Thyroid gland (tissue), 4 donors: ENCODE results near the gene NTRK2. TPM values are rescaled to one million over a fixed set of nuclear protein-coding genes. Genes with fewer than 3 reads are reported as not detected.

Source experiments
- DNase-seq, 2 donors: peaks; one replicate each; pipeline ENCODE4 v3.0.0-alpha.2; 2019
- H3K27ac ChIP-seq, 3 donors: fragments of 200-600 bp; sonication (generic); 1 replicate in 2 of 3; 2 replicates in 1 of 3; pipeline ENCODE4 v1.5.1; 2016 to 2019; ENCODE audit warnings: mild to moderate bottlenecking in 1 of 3, moderate library complexity in 1 of 3
- H3K27me3 ChIP-seq: fragments of 200-600 bp; sonication (generic); one replicate; pipeline ENCODE4 v1.5.1; 2019
- H3K36me3 ChIP-seq, 2 donors: fragments of 200-600 bp; sonication (generic); one replicate each; pipeline ENCODE4 v1.5.1; 2016 to 2019
- H3K4me1 ChIP-seq, 2 donors: fragments of 200-600 bp; sonication (generic); one replicate each; pipeline ENCODE4 v1.5.1; 2017 to 2019
- H3K4me3 ChIP-seq, 3 donors: fragments of 200-600 bp; sonication (generic); replicated peaks in 1 of 3; 1 replicate in 2 of 3; 2 replicates in 1 of 3; pipeline ENCODE4 v1.5.1; 2016; ENCODE audit warnings: mild to moderate bottlenecking in 1 of 3
- H3K9me3 ChIP-seq: fragments of 200-600 bp; sonication (generic); one replicate; pipeline ENCODE4 v1.5.1; 2017
- POLR2A ChIP-seq, 2 donors: fragments of 450-650 bp; IDR thresholded peaks; one replicate each; pipeline ENCODE4 v1.6.1; 2017; ENCODE audit warnings: antibody characterized with exemption in 2 of 2, mild to moderate bottlenecking in 2 of 2, moderate library complexity in 1 of 2
- WGBS, 2 donors: methylation state at CpG; one replicate each; pipeline ENCODE4 v1.1.5; 2017; 5-methylcytosine and 5-hydroxymethylcytosine counted together
- intact Hi-C: fragments of 100-400 bp; cut with DNase I; formaldehyde crosslinking; loops from one replicate; pipeline ENCODE4 v1.15.1; 2023
- total RNA-seq, 4 donors: library from RNA; depleted of rRNA; stranded (reverse); fragments of >200 nt; gene quantifications; one replicate each; pipeline ENCODE4 v1.2.3, GENCODE V29; 2016
- TF ChIP-seq, protein P1 (sequence below), 6 experiments: fragments of 200-600 bp in 3 of 6; fragments of 450-650 bp in 3 of 6; sonication (generic) in 3 of 6; IDR thresholded peaks; one replicate each; pipeline ENCODE4 v1.5.1; 2016 to 2019; ENCODE audit warnings: antibody characterized with exemption in 6 of 6, mild to moderate bottlenecking in 2 of 6, inconsistent platforms in 1 of 6, moderate library complexity in 1 of 6

The NTRK2 gene
- total RNA-seq, 4 donors from 2014 or later = 92.0 to 186 (median 142) TPM

- Histone ChIP-seq H3K27me3 (no peaks in the 10 kb centered on the region), H3K4me1 (peaks cover 0 to 5% of the 10 kb centered on the region in 2 donors), H3K27ac (no peak overlapping the region), H3K4me3 (no peak overlapping the region), H3K9me3 (no peaks in the 10 kb centered on the region), H3K36me3 (no peaks in the 10 kb centered on the region)
- no peak for DNase-seq
- 87 to 88% methylated on average over 2 of the region's 2 CpGs for WGBS, 2 donors
- intact Hi-C loops = no loop called here
- no peak for TF ChIP-seq POLR2A (IDR thresholded peaks at IDR 0.05)
- TF ChIP-seq, protein P1, sequence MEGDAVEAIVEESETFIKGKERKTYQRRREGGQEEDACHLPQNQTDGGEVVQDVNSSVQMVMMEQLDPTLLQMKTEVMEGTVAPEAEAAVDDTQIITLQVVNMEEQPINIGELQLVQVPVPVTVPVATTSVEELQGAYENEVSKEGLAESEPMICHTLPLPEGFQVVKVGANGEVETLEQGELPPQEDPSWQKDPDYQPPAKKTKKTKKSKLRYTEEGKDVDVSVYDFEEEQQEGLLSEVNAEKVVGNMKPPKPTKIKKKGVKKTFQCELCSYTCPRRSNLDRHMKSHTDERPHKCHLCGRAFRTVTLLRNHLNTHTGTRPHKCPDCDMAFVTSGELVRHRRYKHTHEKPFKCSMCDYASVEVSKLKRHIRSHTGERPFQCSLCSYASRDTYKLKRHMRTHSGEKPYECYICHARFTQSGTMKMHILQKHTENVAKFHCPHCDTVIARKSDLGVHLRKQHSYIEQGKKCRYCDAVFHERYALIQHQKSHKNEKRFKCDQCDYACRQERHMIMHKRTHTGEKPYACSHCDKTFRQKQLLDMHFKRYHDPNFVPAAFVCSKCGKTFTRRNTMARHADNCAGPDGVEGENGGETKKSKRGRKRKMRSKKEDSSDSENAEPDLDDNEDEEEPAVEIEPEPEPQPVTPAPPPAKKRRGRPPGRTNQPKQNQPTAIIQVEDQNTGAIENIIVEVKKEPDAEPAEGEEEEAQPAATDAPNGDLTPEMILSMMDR (IDR thresholded peaks at IDR 0.05) = no peak
Measured at GRCh38 chr9:85055506-85056202, 386.1 kb downstream of the NTRK2 start.

GRCh38 chr9:85056203-85056572 lies 386.7 kb downstream of the NTRK2 start:
- H3K36me3 ChIP-seq = no peaks in the 10 kb centered on the region
- intact Hi-C loops = no loop called here
- 90 to 94% methylated on average over 3 of the region's 3 CpGs for WGBS, 2 donors
- no peak for DNase-seq
- H3K27ac ChIP-seq = no peak overlapping the region
- H3K4me1 ChIP-seq = peaks cover 0 to 5% of the 10 kb centered on the region in 2 donors
- TF ChIP-seq, protein P1 (IDR thresholded peaks at IDR 0.05) = no peak
- no peak for TF ChIP-seq POLR2A (IDR thresholded peaks at IDR 0.05)
- H3K27me3 ChIP-seq = no peaks in the 10 kb centered on the region
- no peak overlapping the region for H3K4me3 ChIP-seq
- H3K9me3 ChIP-seq = no peaks in the 10 kb centered on the region

DNA sequence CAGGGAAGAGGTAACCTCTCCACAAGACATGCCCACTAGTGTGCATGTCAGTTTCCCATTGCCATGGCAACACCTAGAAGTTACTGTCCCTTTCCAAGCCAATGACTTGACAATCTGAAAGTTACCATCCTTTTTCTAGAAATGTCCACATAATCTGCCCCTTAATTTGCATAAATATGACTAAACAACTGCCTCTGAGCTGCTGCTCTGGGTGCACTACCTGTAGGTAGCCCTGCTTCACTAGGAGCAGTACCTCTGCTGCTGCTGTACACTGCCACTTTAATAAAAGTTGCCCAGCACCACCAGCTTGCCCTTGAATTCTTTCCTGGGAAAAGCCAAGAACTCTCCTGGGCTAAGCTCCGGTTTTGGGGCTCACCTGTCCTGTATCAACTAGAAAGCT lies 392.4 kb downstream of the NTRK2 start:
- TF ChIP-seq, protein P1 (IDR thresholded peaks at IDR 0.05) = no peak
- no peak for TF ChIP-seq POLR2A (IDR thresholded peaks at IDR 0.05)
- Histone ChIP-seq H3K27ac (no peak overlapping the region), H3K36me3 (no peaks in the 10 kb centered on the region), H3K9me3 (no peaks in the 10 kb centered on the region), H3K27me3 (no peaks in the 10 kb centered on the region), H3K4me1 (no peaks in the 10 kb centered on the region), H3K4me3 (no peak overlapping the region)
- WGBS, 2 donors = 62 to 92% methylated on average over 1 of the region's 1 CpG
- DNase-seq = no peak
- intact Hi-C loops = no loop called here

DNA sequence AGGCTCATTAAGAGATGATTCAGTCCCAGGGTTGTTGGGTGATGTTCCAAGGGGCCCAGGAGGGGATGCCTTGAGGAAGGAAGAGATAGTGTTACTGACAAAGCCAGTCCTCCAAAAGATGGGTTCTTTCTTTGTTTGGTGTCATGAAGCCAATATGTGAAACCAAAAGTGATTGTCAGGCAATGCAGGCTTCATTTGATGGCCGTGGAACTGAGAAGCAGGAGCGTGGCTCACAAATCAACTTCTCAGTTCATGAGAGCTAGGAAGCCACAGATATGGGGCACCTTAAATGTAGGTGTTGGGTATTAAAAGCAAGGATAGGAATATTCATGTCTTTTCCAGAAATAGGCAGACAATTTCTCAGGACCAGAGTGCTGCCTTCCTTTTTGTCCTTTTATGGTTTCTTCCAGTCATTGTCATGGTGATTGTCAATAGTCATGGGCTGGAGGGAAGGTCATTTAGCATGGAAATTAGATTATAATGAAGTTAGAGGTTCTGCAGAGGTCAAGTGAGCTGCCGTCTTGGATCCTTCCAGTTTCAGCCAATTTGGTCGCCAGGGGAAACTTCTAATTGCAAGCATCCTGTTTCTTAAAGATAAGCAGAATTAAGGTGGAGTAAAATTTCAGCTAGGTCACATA lies 393.0 kb downstream of the NTRK2 start:
- H3K4me3 ChIP-seq = no peak overlapping the region
- H3K36me3 ChIP-seq = no peaks in the 10 kb centered on the region
- H3K27ac ChIP-seq = no peak overlapping the region
- DNase-seq = no peak
- intact Hi-C loops = no loop called here
- TF ChIP-seq, protein P1 (IDR thresholded peaks at IDR 0.05) = no peak
- TF ChIP-seq POLR2A (IDR thresholded peaks at IDR 0.05) = no peak
- no peaks in the 10 kb centered on the region for H3K9me3 ChIP-seq
- no peaks in the 10 kb centered on the region for H3K27me3 ChIP-seq
- 76 to 83% methylated on average over 4 of the region's 4 CpGs for WGBS, 2 donors
- H3K4me1 ChIP-seq = no peaks in the 10 kb centered on the region

DNA sequence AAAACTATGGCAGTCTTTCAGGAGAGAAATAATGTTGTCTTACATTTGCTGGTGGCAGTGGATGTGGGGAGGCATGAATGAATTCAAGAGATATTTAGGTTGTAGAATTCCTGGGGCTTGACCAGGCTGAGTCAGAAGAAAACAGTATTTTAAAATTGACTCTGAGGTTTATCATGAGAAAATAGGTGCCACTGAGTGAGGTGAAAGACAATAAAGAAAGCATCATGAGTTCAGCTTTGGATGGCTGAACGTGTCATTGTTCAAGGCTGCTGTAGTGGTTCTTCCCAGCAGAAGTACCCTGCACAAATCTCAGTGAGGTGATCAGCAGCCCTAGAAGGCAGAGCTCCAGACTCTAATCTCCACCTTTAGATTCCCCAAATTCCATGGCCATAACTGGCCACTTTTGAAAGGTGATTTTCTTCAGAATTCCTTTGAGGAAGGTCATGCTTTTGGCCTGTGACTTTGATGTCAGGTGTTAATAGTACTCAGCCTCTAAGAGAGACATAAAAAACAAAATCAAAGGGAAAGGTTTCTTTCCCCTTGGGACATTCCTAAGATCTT lies 395.4 kb downstream of the NTRK2 start:
- H3K27ac ChIP-seq = no peak overlapping the region
- intact Hi-C loops = no loop called here
- H3K36me3 ChIP-seq = no peaks in the 10 kb centered on the region
- H3K9me3 ChIP-seq = no peaks in the 10 kb centered on the region
- H3K4me1 ChIP-seq = no peaks in the 10 kb centered on the region
- DNase-seq = no peak
- TF ChIP-seq POLR2A (IDR thresholded peaks at IDR 0.05) = no peak
- TF ChIP-seq, protein P1 (IDR thresholded peaks at IDR 0.05) = no peak
- H3K4me3 ChIP-seq = no peak overlapping the region
- WGBS, 2 donors = 84 to 87% methylated on average over 1 of the region's 1 CpG
- H3K27me3 ChIP-seq = no peaks in the 10 kb centered on the region
